AG04449 (cell line): ENCODE data around the gene BET1L.
"Not testable (repeated sequence)": the region's sequence is repeated elsewhere in the genome, so short reads cannot be mapped to it uniquely, and the experiment has no call there.

Source experiments
- CTCF ChIA-PET: fragments of 350-600 bp; formaldehyde crosslinking; extraction: SDS; loops from one replicate; lab custom pipeline; 2021; ENCODE audit warnings: antibody characterized with exemption; lab: Yijun Ruan, JAX
- POLR2A ChIA-PET: fragments of 400-600, 350-600 bp; formaldehyde crosslinking; extraction: SDS; loops from one replicate; lab custom pipeline; 2020; ENCODE audit warnings: antibody characterized with exemption, inconsistent platforms; lab: Yijun Ruan, JAX
- DNase-seq: peaks from one replicate; pipeline ENCODE4 v3.0.0-alpha.2; 2010; ENCODE audit warnings: low read depth, low spot score
- H3K4me3 ChIP-seq: 2 replicates; pipeline ENCODE4 v1.5.1; 2011; ENCODE audit warnings: low read depth, mild to moderate bottlenecking, control low read depth, low read length
- TF ChIP-seq, protein P1 (sequence below): IDR thresholded peaks from one replicate; pipeline ENCODE4 v1.5.1; 2011; ENCODE audit warnings: mild to moderate bottlenecking, moderate library complexity, low read length, control low read depth, inconsistent platforms; ENCODE audit not compliant: insufficient read depth; ENCODE audit errors: missing control alignments

Gene BET1L

DNA sequence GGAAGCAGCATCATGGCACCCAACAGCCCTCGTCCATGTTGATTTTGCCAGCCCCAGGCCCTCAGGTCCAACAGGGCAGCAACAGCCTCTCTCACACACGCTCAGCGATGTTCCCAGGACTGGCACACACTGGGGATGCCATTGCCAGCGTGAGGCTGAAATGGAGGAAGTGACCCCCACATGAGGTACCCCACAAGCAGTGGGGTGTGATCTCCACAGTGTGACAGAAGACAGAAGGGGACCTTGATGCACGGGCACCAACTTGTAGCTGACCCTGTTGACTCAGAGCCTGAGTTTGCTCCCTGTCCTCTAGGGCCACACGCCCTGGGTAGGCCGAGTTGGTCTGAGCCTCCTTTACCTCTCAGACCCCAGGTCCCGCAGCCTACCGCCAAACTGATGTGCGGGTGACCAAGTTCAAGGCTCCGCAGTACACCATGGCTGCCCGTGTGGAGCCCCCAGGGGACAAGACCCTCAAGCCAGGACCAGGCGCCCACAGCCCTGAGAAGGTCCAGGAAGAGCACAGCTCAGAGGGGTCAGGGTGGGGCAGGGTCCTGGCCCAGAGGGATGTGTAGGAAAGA is 8.1 kb downstream of the BET1L start:
- ChIA-PET CTCF (interaction anchor here (1.3 to 1.7 kb wide), 2 partner anchors 17 to 249 kb away, joined by 3 to 5 read pairs; no protein-coding TSS in a partner anchor), POLR2A (no interaction called here)
- TF ChIP-seq, protein P1, sequence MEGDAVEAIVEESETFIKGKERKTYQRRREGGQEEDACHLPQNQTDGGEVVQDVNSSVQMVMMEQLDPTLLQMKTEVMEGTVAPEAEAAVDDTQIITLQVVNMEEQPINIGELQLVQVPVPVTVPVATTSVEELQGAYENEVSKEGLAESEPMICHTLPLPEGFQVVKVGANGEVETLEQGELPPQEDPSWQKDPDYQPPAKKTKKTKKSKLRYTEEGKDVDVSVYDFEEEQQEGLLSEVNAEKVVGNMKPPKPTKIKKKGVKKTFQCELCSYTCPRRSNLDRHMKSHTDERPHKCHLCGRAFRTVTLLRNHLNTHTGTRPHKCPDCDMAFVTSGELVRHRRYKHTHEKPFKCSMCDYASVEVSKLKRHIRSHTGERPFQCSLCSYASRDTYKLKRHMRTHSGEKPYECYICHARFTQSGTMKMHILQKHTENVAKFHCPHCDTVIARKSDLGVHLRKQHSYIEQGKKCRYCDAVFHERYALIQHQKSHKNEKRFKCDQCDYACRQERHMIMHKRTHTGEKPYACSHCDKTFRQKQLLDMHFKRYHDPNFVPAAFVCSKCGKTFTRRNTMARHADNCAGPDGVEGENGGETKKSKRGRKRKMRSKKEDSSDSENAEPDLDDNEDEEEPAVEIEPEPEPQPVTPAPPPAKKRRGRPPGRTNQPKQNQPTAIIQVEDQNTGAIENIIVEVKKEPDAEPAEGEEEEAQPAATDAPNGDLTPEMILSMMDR = no peak
- H3K4me3 ChIP-seq = no peak overlapping the region
- no peak for DNase-seq

DNA sequence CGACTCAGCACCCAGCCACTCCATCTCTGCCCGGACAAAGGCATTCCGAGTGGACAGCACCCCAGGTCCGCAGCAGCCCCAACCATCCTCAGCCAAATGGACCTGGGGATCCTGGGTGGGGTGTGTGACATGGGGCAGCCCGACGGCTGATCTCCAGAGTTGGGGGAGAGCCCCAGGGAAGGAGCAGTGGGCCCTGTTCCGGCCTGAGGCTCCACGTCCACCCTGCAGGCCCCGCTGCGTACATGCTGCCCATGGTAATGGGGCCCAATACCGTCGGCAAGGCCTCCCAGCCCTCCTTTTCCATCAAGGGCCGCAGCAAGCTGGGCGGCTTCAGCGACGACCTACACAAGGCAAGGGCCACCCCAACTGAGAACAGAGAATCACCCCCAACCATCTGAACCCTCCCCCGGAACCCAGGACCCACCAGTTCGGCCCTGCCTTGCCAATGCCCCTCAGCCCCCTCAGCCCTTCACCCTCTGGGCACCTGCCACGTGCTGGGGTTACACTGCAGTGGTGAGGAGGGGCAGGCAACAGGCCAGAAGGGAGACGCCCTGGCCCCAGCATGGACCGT is 8.9 kb downstream of the BET1L start:
- ChIA-PET POLR2A (no interaction called here), CTCF (interaction anchor here (1.2 kb wide), 2 partner anchors 250 to 320 kb away, joined by 3 to 4 read pairs; no protein-coding TSS in a partner anchor)
- H3K4me3 ChIP-seq = no peak overlapping the region
- no peak for DNase-seq
- TF ChIP-seq, protein P1 = no peak

DNA sequence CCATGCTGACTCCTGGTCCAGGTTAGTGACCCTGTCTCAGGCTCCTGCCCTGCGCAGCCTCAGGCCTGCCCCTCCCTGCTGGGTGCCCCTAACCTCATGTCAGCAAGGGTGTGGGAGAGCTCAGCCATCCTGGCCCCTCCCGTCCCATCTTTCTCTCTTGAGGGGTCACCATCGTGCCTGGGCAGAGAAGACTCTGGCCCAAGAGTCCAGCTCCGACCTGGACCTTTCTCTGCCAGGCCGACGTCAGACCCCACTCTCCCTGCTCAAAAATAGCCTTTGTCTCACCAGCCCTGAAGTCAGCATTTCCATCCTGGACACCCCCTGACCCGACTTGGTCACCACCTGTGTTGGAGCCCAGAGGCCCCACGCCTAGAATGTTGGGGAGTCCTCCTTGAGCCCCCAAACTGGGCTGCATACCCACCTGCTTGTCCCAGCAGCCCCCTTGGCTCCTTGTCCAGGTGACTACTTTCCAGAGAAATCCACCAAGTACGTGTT is 9.4 kb downstream of the BET1L start:
- no peak for DNase-seq
- POLR2A ChIA-PET = interaction anchor here (1.4 kb wide), 1 partner anchor 9 kb away, joined by 8 read pairs; the partner anchor contains the start of genes BET1L and RIC8A
- CTCF ChIA-PET = interaction anchor here (1.0 to 1.2 kb wide), 3 partner anchors 165 to 320 kb away, joined by 3 to 5 read pairs (median 4); no protein-coding TSS in a partner anchor
- no peak overlapping the region for H3K4me3 ChIP-seq
- TF ChIP-seq, protein P1 = no peak

DNA sequence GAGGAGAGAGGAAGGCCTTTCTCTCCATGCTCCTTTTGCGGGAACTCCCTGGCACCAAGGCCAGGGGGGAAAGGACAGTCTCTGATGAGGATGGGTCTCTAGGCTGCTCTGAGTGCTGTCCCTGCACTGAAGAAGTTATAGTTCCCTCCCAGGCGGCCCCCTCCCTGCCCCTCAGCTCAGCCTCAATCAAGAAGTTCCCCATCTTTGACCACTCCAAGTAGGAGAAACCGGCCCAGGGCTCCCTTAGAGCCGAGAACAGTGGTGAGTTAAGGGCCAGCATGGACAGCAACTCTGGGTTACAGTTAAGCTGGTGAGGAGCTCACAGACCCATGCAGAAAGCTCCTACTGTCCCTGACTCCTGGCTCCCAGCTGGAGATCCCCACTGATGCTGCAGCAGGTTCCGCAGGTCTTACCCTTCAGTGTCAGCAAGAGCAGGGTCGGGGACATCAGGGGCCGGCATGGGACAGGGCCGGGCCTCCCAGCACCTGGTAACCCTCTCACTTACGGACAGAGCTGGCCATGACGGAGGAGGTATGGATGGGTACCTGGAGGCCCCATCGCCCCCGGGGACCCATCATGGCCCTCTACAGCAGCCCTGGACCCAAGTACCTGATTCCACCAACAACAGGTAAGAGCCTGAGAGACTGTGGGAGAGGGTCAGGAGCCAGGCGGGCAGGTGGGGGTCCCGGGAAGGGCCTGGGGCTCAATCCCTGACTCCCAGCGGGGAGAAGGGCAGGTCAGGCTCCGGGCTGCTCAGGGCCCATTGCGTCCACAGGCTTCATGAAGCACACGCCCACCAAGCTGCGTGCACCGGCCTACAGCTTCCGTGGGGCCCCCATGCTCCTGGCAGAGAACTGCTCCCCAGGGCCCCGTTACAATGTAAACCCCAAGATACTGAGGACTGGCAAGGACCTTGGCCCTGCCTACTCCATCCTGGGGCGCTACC is 10.1 kb downstream of the BET1L start:
- ChIA-PET POLR2A (interaction anchor here (1.4 kb wide), 1 partner anchor 10 kb away, joined by 8 read pairs; the partner anchor contains the start of genes BET1L and RIC8A), CTCF (interaction anchor here (1.0 to 1.2 kb wide), 3 partner anchors 165 to 321 kb away, joined by 3 to 5 read pairs (median 4); no protein-coding TSS in a partner anchor)
- no peak for DNase-seq
- H3K4me3 ChIP-seq = no peak overlapping the region
- TF ChIP-seq, protein P1 = no peak

DNA sequence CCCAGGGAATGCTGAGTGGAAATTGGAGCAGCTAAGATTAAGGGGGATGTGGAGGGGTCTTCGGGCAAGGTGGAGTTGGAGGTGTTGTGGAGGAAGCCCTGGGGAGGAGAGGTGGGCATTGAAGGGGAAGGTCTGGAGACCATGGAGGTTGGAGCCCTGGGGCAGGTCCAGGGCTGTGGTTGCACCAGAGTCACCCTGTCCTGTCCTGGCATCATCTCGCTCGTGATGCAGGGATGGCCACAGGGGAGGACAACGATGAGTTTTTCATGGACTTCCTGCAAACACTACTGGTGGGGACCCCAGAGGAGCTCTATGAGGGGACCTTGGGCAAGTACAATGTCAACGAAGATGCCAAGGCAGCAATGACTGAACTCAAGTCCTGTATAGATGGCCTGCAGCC is 13.7 kb downstream of the BET1L start:
- CTCF ChIA-PET, H3K4me3 ChIP-seq, DNase-seq, POLR2A ChIA-PET: not testable (repeated sequence)

DNA sequence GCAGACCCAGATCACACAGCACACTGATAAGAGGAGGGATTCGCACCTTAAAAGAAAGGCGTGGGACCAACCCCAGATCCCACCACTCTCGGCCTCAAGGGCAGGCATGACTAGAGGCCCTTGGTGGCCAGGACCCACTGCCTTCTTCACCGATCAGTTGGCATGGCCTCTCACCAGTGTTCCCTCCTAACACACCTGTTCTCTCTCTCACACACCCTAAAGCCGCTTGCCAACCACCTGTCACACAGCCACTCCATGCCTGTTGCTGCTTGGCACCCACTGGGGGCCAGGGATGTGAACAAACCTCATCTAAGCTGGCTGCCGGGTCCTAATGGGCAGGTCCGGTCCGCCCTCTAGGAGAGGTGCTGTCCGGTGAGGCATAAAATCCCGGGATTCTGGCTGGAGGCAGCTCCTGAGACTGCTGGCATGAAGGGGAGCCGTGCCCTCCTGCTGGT is 14.5 kb downstream of the BET1L start, which contains the start of gene SCGB1C1:
Gene SCGB1C1, plus strand, starts transcription at position 405 of the 455 bp plus-strand sequence. Its CDS starts 22 bp downstream, at position 427.
- CTCF ChIA-PET, DNase-seq, POLR2A ChIA-PET, H3K4me3 ChIP-seq: not testable (repeated sequence)

DNA sequence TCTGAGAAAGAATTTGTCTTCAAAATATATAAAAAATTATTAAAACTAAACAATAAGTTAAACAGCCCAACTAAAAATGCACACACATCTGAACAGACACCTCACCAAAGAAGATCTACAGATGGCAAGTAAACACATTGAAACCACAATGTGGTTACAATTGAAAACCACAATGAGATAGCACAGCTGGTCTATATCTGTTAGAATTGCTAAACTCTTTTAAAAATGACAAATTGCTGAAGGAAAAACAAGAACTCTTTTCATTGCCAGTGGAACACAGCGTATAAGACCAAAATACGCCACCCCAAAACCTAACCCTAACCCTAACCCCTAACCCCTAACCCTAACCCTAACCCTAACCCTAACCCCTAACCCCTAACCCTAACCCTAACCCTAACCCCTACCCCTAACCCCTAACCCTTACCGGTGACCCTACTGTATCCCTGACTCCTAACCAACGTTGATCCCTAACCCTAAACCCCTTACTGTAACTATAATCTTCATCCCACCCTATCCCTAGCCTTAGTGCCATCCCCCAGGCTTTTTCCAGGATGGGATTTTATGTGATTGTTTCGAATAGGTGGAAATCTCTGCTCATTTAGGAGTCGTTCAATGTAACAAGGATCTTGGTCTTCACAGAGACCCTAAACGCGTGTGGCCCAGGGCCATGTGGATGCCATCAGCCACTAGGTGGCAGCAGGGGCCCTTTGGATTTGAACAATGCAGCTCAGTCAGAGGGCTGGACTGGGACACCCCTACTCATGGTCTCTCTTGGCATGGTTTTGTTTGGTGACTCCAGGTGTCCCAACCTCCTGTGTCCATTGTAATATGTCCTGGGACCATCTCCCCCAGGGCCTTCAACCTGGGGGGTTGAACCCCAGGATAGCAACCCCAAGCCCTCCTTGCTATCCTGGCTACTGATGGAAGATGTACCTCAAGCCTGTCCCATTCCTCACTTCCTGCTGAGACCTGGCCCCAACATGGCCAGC is 15.4 kb downstream of the BET1L start:
- CTCF ChIA-PET, POLR2A ChIA-PET, DNase-seq, H3K4me3 ChIP-seq: not testable (repeated sequence)

DNA sequence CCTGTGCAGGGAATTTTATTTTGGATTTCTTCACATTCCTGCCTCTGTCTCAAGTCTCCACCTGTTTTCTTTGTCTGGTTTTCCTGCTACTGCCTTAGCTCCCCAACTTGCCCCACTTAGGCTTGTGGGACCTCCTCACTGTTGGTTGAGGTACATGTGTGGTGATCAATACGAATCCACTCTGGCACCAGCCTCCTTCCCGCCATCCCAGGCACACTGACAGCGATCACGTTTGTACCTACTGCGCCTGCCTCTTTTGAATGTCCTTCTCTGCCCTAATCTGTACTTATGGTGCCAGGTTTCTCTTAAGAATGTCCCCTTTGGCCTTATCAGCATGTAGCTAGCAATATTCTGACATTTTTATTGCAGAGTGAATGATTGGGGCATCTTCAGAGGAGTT is 16.7 kb downstream of the BET1L start:
- POLR2A ChIA-PET, H3K4me3 ChIP-seq, DNase-seq, CTCF ChIA-PET: not testable (repeated sequence)

DNA sequence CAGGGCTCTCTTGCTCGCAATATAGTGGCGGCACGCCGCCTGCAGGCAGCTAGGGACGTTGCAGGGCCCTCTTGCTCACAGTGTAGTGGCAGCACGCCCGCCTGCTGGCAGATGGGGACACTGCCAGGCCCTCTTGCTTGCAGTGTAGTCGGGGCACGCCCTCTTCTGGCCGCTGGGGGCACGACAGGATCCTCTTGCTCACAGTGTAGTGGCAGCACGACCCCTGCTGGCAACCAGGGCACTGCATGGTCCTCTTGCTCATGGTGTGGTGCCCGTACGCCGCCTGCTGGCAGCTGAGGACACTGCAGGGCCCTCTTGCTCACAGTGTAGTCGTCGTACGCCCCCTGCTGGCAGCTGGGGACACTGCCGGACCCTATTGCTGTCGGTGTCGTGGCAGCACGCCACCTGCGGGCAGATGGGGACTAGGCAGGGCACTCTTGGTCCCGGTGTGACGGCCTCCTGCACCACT is 17.3 kb downstream of the BET1L start:
- H3K4me3 ChIP-seq, DNase-seq, POLR2A ChIA-PET, CTCF ChIA-PET: not testable (repeated sequence)

DNA sequence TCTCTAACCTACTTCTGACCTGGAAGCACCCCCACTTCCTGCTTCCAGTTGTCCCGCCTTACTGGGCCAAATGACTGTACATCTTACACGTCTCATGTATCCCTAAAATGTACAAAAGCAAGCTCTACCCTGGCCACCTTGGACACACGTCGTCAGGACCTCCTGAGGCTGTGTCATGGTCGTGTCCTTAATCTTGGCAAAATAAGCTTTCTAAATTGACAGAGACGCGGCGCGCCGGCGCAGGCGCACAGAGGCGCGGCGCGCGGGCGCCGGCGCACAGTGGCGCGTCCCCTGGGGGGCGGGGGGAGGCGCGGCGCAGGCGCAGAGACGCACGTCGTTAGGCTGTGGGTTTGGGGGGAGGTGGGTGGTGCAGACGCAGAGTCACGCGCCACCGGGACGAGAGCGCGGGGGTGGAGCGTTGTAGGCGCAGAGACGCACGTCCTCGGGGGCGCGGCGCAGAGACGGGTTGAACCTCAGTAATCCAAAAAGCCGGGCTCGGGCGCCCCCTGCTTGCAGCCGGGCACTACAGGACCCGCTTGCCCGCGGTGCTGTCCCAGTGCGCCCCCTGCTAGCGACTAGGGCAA is 17.9 kb downstream of the BET1L start:
- H3K4me3 ChIP-seq, POLR2A ChIA-PET, CTCF ChIA-PET, DNase-seq: not testable (repeated sequence)
